HEK293 (cell line): ENCODE measurements around the gene SLC13A3.
A peak's percentile ranks its signal among the peaks of the same experiment; 100 is the strongest.

Experiments used
- CTCF ChIA-PET: fragments of 350-600 bp; formaldehyde crosslinking; extraction: SDS; loops from one replicate; lab custom pipeline; 2021; ENCODE audit warnings: antibody characterized with exemption; lab: Yijun Ruan, JAX
- POLR2A ChIA-PET: fragments of 300-600 bp; formaldehyde crosslinking; extraction: SDS; loops from one replicate; lab custom pipeline; 2020; ENCODE audit warnings: antibody characterized with exemption, inconsistent platforms; lab: Yijun Ruan, JAX
- H3K27ac ChIP-seq: fragments of 200-500 bp; sonication (Bioruptor generic); 2 replicates; pipeline ENCODE4 v1.5.1; 2014; ENCODE audit warnings: low read depth, low read length, control low read depth, inconsistent platforms; ENCODE audit errors: extremely low read depth
- H3K36me3 ChIP-seq, 2 experiments: fragments of 200-500 bp in 1 of 2; sonication (Bioruptor generic) in 1 of 2; 1 replicate in 1 of 2; 2 replicates in 1 of 2; pipeline ENCODE4 v1.5.1; 2014 to 2017; ENCODE audit warnings: inconsistent platforms in 2 of 2, low read length in 2 of 2; ENCODE audit not compliant: control insufficient read depth in 2 of 2, insufficient read depth in 1 of 2
- H3K4me1 ChIP-seq: fragments of 200-500 bp; sonication (Bioruptor generic); 2 replicates; pipeline ENCODE4 v1.5.1; 2014; ENCODE audit warnings: mild to moderate bottlenecking, low read length, inconsistent platforms; ENCODE audit not compliant: control insufficient read depth, insufficient read depth
- H3K4me3 ChIP-seq: 2 replicates; pipeline ENCODE4 v1.5.1; 2011; ENCODE audit warnings: low read depth, mild to moderate bottlenecking, control low read depth, low read length, moderate library complexity
- H3K9me3 ChIP-seq: fragments of 200-500 bp; sonication (Bioruptor generic); 2 replicates; pipeline ENCODE4 v1.5.1; 2014; ENCODE audit warnings: low read depth, low read length, inconsistent platforms; ENCODE audit not compliant: control insufficient read depth, insufficient read depth
- GLI2 ChIP-seq: fragments of 450-650 bp; formaldehyde crosslinking; IDR thresholded peaks from 2 replicates; pipeline ENCODE4; 2017; ENCODE audit warnings: missing biosample characterization, missing genetic modification characterization, low read depth, borderline replicate concordance
- HOXC10 ChIP-seq: sonication (generic); formaldehyde crosslinking; IDR thresholded peaks from 2 replicates; pipeline ENCODE4 v1.8.1; 2023; ENCODE audit warnings: mild to moderate bottlenecking, missing genetic modification reagents
- PRDM1 ChIP-seq: fragments of 450-650 bp; formaldehyde crosslinking; IDR thresholded peaks from 2 replicates; pipeline ENCODE4; 2016; ENCODE audit warnings: missing biosample characterization, missing genetic modification characterization
- REPIN1 ChIP-seq: fragments of 450-650 bp; formaldehyde crosslinking; IDR thresholded peaks from 2 replicates; pipeline ENCODE4 v1.5.1; 2017; ENCODE audit warnings: missing biosample characterization, missing genetic modification characterization, low read depth
- ZIC2 ChIP-seq: fragments of 450-650 bp; formaldehyde crosslinking; IDR thresholded peaks from 2 replicates; pipeline ENCODE4 v1.5.1; 2016; ENCODE audit warnings: missing biosample characterization, missing genetic modification characterization
- ZNF10 ChIP-seq: fragments of 450-650 bp; formaldehyde crosslinking; IDR thresholded peaks from 2 replicates; pipeline ENCODE4 v1.5.1; 2017; ENCODE audit warnings: missing biosample characterization, missing genetic modification characterization
- ZNF132 ChIP-seq: fragments of 450-650 bp; formaldehyde crosslinking; IDR thresholded peaks from 2 replicates; pipeline ENCODE4 v1.5.1; 2017; ENCODE audit warnings: missing biosample characterization, missing genetic modification characterization, borderline replicate concordance
- ZNF16 ChIP-seq: fragments of 450-650 bp; formaldehyde crosslinking; IDR thresholded peaks from 2 replicates; pipeline ENCODE4 v1.5.1; 2016; ENCODE audit warnings: low read depth, missing biosample characterization, missing genetic modification characterization
- ZNF24 ChIP-seq: fragments of 450-650 bp; formaldehyde crosslinking; IDR thresholded peaks from 2 replicates; pipeline ENCODE4 v1.5.1; 2016; ENCODE audit warnings: missing biosample characterization, missing genetic modification characterization
- ZNF335 ChIP-seq: fragments of 450-650 bp; formaldehyde crosslinking; conservative IDR thresholded peaks from 2 replicates; pipeline ENCODE4 v1.5.1; 2016; ENCODE audit warnings: missing biosample characterization, missing genetic modification characterization
- ZNF341 ChIP-seq: fragments of 450-650 bp; formaldehyde crosslinking; IDR thresholded peaks from 2 replicates; pipeline ENCODE4; 2016; ENCODE audit warnings: low read depth, missing biosample characterization, missing genetic modification characterization
- ZNF514 ChIP-seq: fragments of 450-650 bp; formaldehyde crosslinking; IDR thresholded peaks from 2 replicates; pipeline ENCODE4 v1.5.1; 2016; ENCODE audit warnings: missing biosample characterization, missing genetic modification characterization
- ZNF530 ChIP-seq: fragments of 450-650 bp; formaldehyde crosslinking; IDR thresholded peaks from 2 replicates; pipeline ENCODE4 v1.5.1; 2016; ENCODE audit warnings: low read depth, missing biosample characterization, missing genetic modification characterization
- ZNF560 ChIP-seq: fragments of 450-650 bp; formaldehyde crosslinking; IDR thresholded peaks from 2 replicates; pipeline ENCODE4 v1.5.1; 2017; ENCODE audit warnings: missing biosample characterization, missing genetic modification characterization, borderline replicate concordance
- ZNF561 ChIP-seq: fragments of 450-650 bp; IDR thresholded peaks from 2 replicates; pipeline ENCODE4 v1.5.1; 2018; ENCODE audit warnings: missing biosample characterization, missing genetic modification characterization, borderline replicate concordance
- ZNF843 ChIP-seq: fragments of 450-650 bp; formaldehyde crosslinking; IDR thresholded peaks from 2 replicates; pipeline ENCODE4 v1.5.1; 2016; ENCODE audit warnings: missing biosample characterization, missing genetic modification characterization
- TF ChIP-seq, protein P1 (sequence below): fragments of 450-650 bp; formaldehyde crosslinking; IDR thresholded peaks from 2 replicates; pipeline ENCODE4 v1.5.1; 2016; ENCODE audit warnings: missing biosample characterization, missing genetic modification characterization
- TF ChIP-seq, protein P2 (sequence below): fragments of 450-650 bp; formaldehyde crosslinking; IDR thresholded peaks from 2 replicates; pipeline ENCODE4 v1.5.1; 2016; ENCODE audit warnings: missing biosample characterization, missing genetic modification characterization, low read depth
- TF ChIP-seq, protein P3 (sequence below): fragments of 450-650 bp; formaldehyde crosslinking; IDR thresholded peaks from 2 replicates; pipeline ENCODE4; 2016; ENCODE audit warnings: missing biosample characterization, missing genetic modification characterization
- TF ChIP-seq, protein P4 (sequence below): fragments of 450-650 bp; formaldehyde crosslinking; conservative IDR thresholded peaks from 2 replicates; pipeline ENCODE4 v1.5.1; 2016; ENCODE audit warnings: low read depth, missing biosample characterization, missing genetic modification characterization
- TF ChIP-seq, protein P5 (sequence below): fragments of 450-650 bp; formaldehyde crosslinking; IDR thresholded peaks from 2 replicates; pipeline ENCODE4 v1.5.0; 2017; ENCODE audit warnings: missing biosample characterization, missing genetic modification characterization, borderline replicate concordance

The SLC13A3 gene

DNA sequence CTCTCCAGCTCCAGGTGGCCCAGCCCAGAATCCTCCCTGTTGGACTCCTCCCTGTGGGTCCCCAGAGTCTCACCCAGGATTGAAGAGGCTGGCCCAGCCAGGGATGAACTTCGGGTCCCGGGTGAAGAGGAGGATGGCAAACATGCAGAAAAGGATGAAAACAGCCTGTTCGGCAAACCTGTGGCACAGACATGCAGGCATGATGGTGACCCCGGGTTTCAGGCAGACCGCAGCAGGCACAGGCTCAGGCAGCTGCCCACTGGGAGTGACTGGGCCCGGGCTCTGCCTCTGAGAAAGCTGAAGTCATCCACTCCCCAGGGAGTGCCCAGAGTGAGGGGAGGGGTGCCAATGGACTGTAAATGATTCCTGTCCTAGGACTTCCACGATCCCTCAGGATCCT is 63.3 kb downstream of the SLC13A3 start:
- Histone ChIP-seq H3K36me3 (no peaks in the 10 kb centered on the region), H3K9me3 (no peaks in the 10 kb centered on the region), H3K4me3 (no peak overlapping the region), H3K27ac (no peak overlapping the region)
- CTCF ChIA-PET, result no interaction called here
- POLR2A ChIA-PET, result no interaction called here
- TF ChIP-seq HOXC10 (no peak), ZNF335 (tag by site-specific recombination) (peak; percentile 55; the same call in 1 of the 2 replicates), ZNF561 (tag by site-specific recombination) (no peak), ZIC2 (peak; percentile 32; the same call in 1 of the 2 replicates)
- TF ChIP-seq, protein P1, sequence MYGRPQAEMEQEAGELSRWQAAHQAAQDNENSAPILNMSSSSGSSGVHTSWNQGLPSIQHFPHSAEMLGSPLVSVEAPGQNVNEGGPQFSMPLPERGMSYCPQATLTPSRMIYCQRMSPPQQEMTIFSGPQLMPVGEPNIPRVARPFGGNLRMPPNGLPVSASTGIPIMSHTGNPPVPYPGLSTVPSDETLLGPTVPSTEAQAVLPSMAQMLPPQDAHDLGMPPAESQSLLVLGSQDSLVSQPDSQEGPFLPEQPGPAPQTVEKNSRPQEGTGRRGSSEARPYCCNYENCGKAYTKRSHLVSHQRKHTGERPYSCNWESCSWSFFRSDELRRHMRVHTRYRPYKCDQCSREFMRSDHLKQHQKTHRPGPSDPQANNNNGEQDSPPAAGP (tag by site-specific recombination), result no peak
- TF ChIP-seq, all 188 proteins: peak for 2
- no peaks in the 10 kb centered on the region for H3K4me1 ChIP-seq

DNA sequence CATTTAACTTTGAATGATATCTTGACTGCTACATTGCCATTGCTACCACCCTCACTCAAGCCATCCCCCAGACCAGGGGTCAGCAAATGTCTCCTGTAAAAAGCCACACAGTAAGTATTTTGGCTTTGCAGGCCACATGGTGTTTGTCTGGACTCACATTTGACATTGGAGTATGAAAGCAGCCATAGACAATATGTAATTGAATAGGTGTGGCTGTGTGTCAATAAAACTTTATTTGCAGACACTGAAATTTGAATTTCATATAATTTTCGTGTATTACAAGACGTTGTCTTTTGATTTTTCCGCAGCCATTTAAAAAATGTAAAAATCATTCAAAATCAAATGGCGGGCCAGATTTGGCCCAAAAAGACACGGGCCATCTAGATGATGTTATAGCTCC is 64.5 kb downstream of the SLC13A3 start:
- ChIA-PET CTCF (interaction anchor here (0.7 kb wide), 1 partner anchor 75 kb away, joined by 3 read pairs; no protein-coding TSS in a partner anchor), POLR2A (no interaction called here)
- no peak overlapping the region for H3K4me3 ChIP-seq
- H3K4me1 ChIP-seq, result no peaks in the 10 kb centered on the region
- TF ChIP-seq ZNF560 (tag by site-specific recombination), result no peak
- TF ChIP-seq ZNF341, result no peak
- TF ChIP-seq ZNF843 (tag by site-specific recombination), result no peak
- no peak for TF ChIP-seq ZNF24 (tag by site-specific recombination)
- no peak for TF ChIP-seq ZNF10 (tag by site-specific recombination)
- no peak for TF ChIP-seq PRDM1 (tag by site-specific recombination)
- TF ChIP-seq, protein P2, sequence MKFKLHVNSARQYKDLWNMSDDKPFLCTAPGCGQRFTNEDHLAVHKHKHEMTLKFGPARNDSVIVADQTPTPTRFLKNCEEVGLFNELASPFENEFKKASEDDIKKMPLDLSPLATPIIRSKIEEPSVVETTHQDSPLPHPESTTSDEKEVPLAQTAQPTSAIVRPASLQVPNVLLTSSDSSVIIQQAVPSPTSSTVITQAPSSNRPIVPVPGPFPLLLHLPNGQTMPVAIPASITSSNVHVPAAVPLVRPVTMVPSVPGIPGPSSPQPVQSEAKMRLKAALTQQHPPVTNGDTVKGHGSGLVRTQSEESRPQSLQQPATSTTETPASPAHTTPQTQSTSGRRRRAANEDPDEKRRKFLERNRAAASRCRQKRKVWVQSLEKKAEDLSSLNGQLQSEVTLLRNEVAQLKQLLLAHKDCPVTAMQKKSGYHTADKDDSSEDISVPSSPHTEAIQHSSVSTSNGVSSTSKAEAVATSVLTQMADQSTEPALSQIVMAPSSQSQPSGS (tag by site-specific recombination), result no peak
- TF ChIP-seq, protein P3, sequence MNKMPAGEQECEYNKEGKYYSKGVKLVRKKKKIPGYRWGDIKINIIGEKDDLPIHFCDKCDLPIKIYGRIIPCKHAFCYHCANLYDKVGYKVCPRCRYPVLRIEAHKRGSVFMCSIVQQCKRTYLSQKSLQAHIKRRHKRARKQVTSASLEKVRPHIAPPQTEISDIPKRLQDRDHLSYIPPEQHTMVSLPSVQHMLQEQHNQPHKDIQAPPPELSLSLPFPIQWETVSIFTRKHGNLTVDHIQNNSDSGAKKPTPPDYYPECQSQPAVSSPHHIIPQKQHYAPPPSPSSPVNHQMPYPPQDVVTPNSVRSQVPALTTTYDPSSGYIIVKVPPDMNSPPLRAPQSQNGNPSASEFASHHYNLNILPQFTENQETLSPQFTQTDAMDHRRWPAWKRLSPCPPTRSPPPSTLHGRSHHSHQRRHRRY (tag by site-specific recombination), result no peak
- no peak for TF ChIP-seq GLI2 (tag by site-specific recombination)
- no peak for TF ChIP-seq REPIN1
- TF ChIP-seq, protein P4, sequence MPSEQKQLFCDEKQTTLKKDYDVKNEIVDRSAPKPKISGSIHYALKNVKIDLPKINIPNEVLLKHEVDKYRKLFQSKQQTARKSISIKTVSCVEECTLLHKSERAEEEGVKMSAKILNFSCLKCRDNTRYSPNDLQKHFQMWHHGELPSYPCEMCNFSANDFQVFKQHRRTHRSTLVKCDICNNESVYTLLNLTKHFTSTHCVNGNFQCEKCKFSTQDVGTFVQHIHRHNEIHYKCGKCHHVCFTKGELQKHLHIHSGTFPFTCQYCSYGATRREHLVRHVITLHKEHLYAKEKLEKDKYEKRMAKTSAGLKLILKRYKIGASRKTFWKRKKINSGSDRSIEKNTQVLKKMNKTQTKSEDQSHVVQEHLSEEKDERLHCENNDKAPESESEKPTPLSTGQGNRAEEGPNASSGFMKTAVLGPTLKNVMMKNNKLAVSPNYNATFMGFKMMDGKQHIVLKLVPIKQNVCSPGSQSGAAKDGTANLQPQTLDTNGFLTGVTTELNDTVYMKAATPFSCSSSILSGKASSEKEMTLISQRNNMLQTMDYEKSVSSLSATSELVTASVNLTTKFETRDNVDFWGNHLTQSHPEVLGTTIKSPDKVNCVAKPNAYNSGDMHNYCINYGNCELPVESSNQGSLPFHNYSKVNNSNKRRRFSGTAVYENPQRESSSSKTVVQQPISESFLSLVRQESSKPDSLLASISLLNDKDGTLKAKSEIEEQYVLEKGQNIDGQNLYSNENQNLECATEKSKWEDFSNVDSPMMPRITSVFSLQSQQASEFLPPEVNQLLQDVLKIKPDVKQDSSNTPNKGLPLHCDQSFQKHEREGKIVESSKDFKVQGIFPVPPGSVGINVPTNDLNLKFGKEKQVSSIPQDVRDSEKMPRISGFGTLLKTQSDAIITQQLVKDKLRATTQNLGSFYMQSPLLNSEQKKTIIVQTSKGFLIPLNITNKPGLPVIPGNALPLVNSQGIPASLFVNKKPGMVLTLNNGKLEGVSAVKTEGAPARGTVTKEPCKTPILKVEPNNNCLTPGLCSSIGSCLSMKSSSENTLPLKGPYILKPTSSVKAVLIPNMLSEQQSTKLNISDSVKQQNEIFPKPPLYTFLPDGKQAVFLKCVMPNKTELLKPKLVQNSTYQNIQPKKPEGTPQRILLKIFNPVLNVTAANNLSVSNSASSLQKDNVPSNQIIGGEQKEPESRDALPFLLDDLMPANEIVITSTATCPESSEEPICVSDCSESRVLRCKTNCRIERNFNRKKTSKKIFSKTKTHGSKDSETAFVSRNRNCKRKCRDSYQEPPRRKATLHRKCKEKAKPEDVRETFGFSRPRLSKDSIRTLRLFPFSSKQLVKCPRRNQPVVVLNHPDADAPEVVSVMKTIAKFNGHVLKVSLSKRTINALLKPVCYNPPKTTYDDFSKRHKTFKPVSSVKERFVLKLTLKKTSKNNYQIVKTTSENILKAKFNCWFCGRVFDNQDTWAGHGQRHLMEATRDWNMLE (tag by site-specific recombination), result no peak
- TF ChIP-seq ZNF16 (tag by site-specific recombination), result no peak
- no peak for TF ChIP-seq ZNF514
- TF ChIP-seq, protein P5, sequence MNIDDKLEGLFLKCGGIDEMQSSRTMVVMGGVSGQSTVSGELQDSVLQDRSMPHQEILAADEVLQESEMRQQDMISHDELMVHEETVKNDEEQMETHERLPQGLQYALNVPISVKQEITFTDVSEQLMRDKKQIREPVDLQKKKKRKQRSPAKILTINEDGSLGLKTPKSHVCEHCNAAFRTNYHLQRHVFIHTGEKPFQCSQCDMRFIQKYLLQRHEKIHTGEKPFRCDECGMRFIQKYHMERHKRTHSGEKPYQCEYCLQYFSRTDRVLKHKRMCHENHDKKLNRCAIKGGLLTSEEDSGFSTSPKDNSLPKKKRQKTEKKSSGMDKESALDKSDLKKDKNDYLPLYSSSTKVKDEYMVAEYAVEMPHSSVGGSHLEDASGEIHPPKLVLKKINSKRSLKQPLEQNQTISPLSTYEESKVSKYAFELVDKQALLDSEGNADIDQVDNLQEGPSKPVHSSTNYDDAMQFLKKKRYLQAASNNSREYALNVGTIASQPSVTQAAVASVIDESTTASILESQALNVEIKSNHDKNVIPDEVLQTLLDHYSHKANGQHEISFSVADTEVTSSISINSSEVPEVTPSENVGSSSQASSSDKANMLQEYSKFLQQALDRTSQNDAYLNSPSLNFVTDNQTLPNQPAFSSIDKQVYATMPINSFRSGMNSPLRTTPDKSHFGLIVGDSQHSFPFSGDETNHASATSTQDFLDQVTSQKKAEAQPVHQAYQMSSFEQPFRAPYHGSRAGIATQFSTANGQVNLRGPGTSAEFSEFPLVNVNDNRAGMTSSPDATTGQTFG (tag by site-specific recombination), result no peak
- TF ChIP-seq ZNF132 (tag by site-specific recombination), result no peak
- no peak for TF ChIP-seq ZNF530 (tag by site-specific recombination)
- no peaks in the 10 kb centered on the region for H3K36me3 ChIP-seq
- H3K27ac ChIP-seq, result no peak overlapping the region
- H3K9me3 ChIP-seq, result no peaks in the 10 kb centered on the region
